OCI-LY1 (cell line): ENCODE measurements around the gene SRP9.
"Not testable (repeated sequence)": the region's sequence is repeated elsewhere in the genome, so short reads cannot be mapped to it uniquely, and the experiment has no call there.

ENCODE experiments used
- EZH2 ChIP-seq: fragments of 200-600 bp; sonication (generic), shearing (Covaris generic); IDR thresholded peaks from 2 replicates; pipeline ENCODE4 v1.8.0; 2017; ENCODE audit warnings: borderline replicate concordance, mixed run types, mild to moderate bottlenecking, antibody characterized with exemption, low read length, moderate library complexity, mixed read lengths
- TF ChIP-seq, protein P1 (sequence below): fragments of 200-600 bp; sonication (generic), shearing (Covaris generic); IDR thresholded peaks from 2 replicates; pipeline ENCODE4 v1.5.1; 2017; ENCODE audit warnings: mild to moderate bottlenecking, antibody characterized with exemption, low read length, moderate library complexity, mixed read lengths

DNA sequence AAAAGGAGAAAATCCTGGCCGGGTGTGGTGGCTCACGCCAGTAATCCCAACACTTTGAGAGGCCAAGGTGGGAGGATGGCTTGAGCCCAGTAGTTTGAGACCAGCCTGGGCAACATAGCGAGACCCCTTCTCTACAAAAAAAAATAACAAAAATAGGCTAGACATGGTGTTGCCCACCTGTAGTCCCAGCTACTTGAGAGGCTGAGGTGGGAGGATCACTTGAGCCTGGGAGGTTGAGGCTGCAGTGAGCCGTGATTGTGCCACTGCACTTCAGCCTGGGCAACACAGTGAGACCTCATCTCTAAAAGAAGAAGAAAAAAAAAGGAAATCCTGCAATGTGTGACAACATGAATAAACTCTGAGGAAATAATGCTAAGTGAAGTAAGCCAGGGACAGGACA, 58.7 kb downstream of the SRP9 start:
- TF ChIP-seq, protein P1, sequence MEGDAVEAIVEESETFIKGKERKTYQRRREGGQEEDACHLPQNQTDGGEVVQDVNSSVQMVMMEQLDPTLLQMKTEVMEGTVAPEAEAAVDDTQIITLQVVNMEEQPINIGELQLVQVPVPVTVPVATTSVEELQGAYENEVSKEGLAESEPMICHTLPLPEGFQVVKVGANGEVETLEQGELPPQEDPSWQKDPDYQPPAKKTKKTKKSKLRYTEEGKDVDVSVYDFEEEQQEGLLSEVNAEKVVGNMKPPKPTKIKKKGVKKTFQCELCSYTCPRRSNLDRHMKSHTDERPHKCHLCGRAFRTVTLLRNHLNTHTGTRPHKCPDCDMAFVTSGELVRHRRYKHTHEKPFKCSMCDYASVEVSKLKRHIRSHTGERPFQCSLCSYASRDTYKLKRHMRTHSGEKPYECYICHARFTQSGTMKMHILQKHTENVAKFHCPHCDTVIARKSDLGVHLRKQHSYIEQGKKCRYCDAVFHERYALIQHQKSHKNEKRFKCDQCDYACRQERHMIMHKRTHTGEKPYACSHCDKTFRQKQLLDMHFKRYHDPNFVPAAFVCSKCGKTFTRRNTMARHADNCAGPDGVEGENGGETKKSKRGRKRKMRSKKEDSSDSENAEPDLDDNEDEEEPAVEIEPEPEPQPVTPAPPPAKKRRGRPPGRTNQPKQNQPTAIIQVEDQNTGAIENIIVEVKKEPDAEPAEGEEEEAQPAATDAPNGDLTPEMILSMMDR: not testable (repeated sequence)
- not testable (repeated sequence) for TF ChIP-seq EZH2
